Esophagus squamous epithelium (tissue), 5 donors: ENCODE data around the gene RRBP1. TPM values are rescaled to one million over a fixed set of nuclear protein-coding genes. Genes with fewer than 3 reads are reported as not detected.
A peak's percentile ranks its signal among the peaks of the same experiment; 100 is the strongest.

Experiments used
- DNase-seq: peaks from one replicate; lab custom pipeline; 2025; lab: John Stamatoyannopoulos, UW
- H3K27ac ChIP-seq, 4 donors: fragments of 200-600 bp; sonication (generic); one replicate each; pipeline ENCODE4 v1.5.1; 2016 to 2019; ENCODE audit warnings: mild to moderate bottlenecking in 1 of 4
- H3K27me3 ChIP-seq, 4 donors: fragments of 200-600 bp; sonication (generic); 1 replicate in 3 of 4; 2 replicates in 1 of 4; pipeline versions ENCODE4 v1.5.1 to v1.6.0; 2017 to 2021; ENCODE audit warnings: antibody characterized with exemption in 1 of 4
- H3K36me3 ChIP-seq, 3 donors: fragments of 200-600 bp; sonication (generic); one replicate each; pipeline ENCODE4 v1.5.1; 2016 to 2019
- H3K4me1 ChIP-seq, 3 donors: fragments of 200-600 bp; sonication (generic); one replicate each; pipeline ENCODE4 v1.5.1; 2017 to 2019
- H3K4me3 ChIP-seq, 4 donors: fragments of 200-600 bp; sonication (generic); 1 replicate in 3 of 4; 2 replicates in 1 of 4; pipeline ENCODE4 v1.5.1; 2016 to 2019; ENCODE audit warnings: mild to moderate bottlenecking in 2 of 4, moderate library complexity in 1 of 4
- H3K9me3 ChIP-seq, 3 donors: fragments of 200-600 bp; sonication (generic); one replicate each; pipeline ENCODE4 v1.5.1; 2016 to 2019
- CTCF ChIP-seq, 6 experiments: fragments of 450-650 bp in 4 of 6; fragments of 200-600 bp in 2 of 6; sonication (generic) in 2 of 6; IDR thresholded peaks; one replicate each; pipeline ENCODE4 v1.5.1; 2016 to 2019; ENCODE audit warnings: antibody characterized with exemption in 6 of 6, mild to moderate bottlenecking in 4 of 6, moderate library complexity in 4 of 6
- POLR2A ChIP-seq, 4 donors: fragments of 450-650 bp; IDR thresholded peaks; one replicate each; pipeline ENCODE4 v1.6.1; 2017; ENCODE audit warnings: antibody characterized with exemption in 4 of 4, mild to moderate bottlenecking in 4 of 4, moderate library complexity in 3 of 4
- WGBS, 2 donors: methylation state at CpG; one replicate each; pipeline ENCODE4 v1.1.5; 2018; 5-methylcytosine and 5-hydroxymethylcytosine counted together
- intact Hi-C: fragments of 100-400 bp; cut with DNase I; formaldehyde crosslinking; loops from one replicate; pipeline ENCODE4 v1.15.0; 2022
- total RNA-seq, 4 donors: library from RNA; depleted of rRNA; stranded (reverse); fragments of >200 nt; gene quantifications; one replicate each; pipeline ENCODE4 v1.1.0, GENCODE V29; 2016
- donor health status: DM: yes; HTN: yes; CAD: no.

The RRBP1 gene
- total RNA-seq, 4 donors from 2014 or later: 61.4 to 128 (median 72.7) TPM

- no peaks in the 10 kb centered on the region for H3K9me3 ChIP-seq
- H3K36me3 ChIP-seq: peaks cover 8 to 93% (median 10%) of the 10 kb centered on the region in 3 donors
- TF ChIP-seq POLR2A (IDR thresholded peaks at IDR 0.05): no peak
- no peak for TF ChIP-seq CTCF (IDR thresholded peaks at IDR 0.05)
- 51 to 55% methylated on average over 5 of the region's 5 CpGs for WGBS, 2 donors
- intact Hi-C loops: no loop called here
- no peaks in the 10 kb centered on the region for H3K27me3 ChIP-seq
- H3K27ac ChIP-seq: peak overlapping the region in 3 of 4 donors; percentile 29 to 56 (median 53)
- no peak overlapping the region for H3K4me3 ChIP-seq
- H3K4me1 ChIP-seq: peaks cover 16 to 79% (median 24%) of the 10 kb centered on the region in 3 donors
- DNase-seq: no peak
Measured at GRCh38 chr20:17605131-17605660, 76.8 kb downstream of the RRBP1 start.

GRCh38 chr20:17602493-17602892, 79.5 kb downstream of the RRBP1 start:
- H3K27ac ChIP-seq: peak overlapping the region in 2 of 4 donors; percentile 32 to 35
- intact Hi-C loops: no loop called here
- peaks cover 8 to 75% (median 8%) of the 10 kb centered on the region in 3 donors for H3K36me3 ChIP-seq
- no peak overlapping the region for H3K4me3 ChIP-seq
- no peak for DNase-seq
- peaks cover 11 to 82% (median 16%) of the 10 kb centered on the region in 3 donors for H3K4me1 ChIP-seq
- 87 to 88% methylated on average over 3 to 4 of the region's 4 CpGs for WGBS, 2 donors
- TF ChIP-seq POLR2A (IDR thresholded peaks at IDR 0.05) (no peak), CTCF (IDR thresholded peaks at IDR 0.05) (no peak)
- H3K27me3 ChIP-seq: no peaks in the 10 kb centered on the region
- H3K9me3 ChIP-seq: no peaks in the 10 kb centered on the region

GRCh38 chr20:17601957-17602356, 80.1 kb downstream of the RRBP1 start:
- Histone ChIP-seq H3K9me3 (no peaks in the 10 kb centered on the region), H3K36me3 (peaks cover 6 to 69% (median 8%) of the 10 kb centered on the region in 3 donors), H3K27ac (peak overlapping the region in 2 of 4 donors; percentile 6 to 35), H3K27me3 (no peaks in the 10 kb centered on the region), H3K4me3 (no peak overlapping the region), H3K4me1 (peaks cover 11 to 86% (median 18%) of the 10 kb centered on the region in 3 donors)
- intact Hi-C loops: no loop called here
- TF ChIP-seq POLR2A (IDR thresholded peaks at IDR 0.05): no peak
- TF ChIP-seq CTCF (IDR thresholded peaks at IDR 0.05): no peak
- 58 to 60% methylated on average over 4 of the region's 4 CpGs for WGBS, 2 donors
- no peak for DNase-seq

- no peak for DNase-seq
- no peak overlapping the region for H3K27ac ChIP-seq
- peaks cover 4 to 91% (median 37%) of the 10 kb centered on the region in 3 donors for H3K4me1 ChIP-seq
- H3K27me3 ChIP-seq: no peaks in the 10 kb centered on the region
- TF ChIP-seq CTCF (IDR thresholded peaks at IDR 0.05): no peak
- TF ChIP-seq POLR2A (IDR thresholded peaks at IDR 0.05): no peak
- no peak overlapping the region for H3K4me3 ChIP-seq
- peaks cover 0 to 33% (median 5%) of the 10 kb centered on the region in 3 donors for H3K36me3 ChIP-seq
- H3K9me3 ChIP-seq: no peaks in the 10 kb centered on the region
- intact Hi-C loops: no loop called here
- 71 to 75% methylated on average over 1 of the region's 1 CpG for WGBS, 2 donors
Measured at GRCh38 chr20:17598013-17598550, 84.0 kb downstream of the RRBP1 start.

GRCh38 chr20:17595856-17596255, 86.2 kb downstream of the RRBP1 start:
- no peak for DNase-seq
- Histone ChIP-seq H3K27ac (peak overlapping the region in 2 of 4 donors; percentile 74 to 79), H3K4me1 (peaks cover 4 to 90% (median 35%) of the 10 kb centered on the region in 3 donors), H3K9me3 (no peaks in the 10 kb centered on the region), H3K36me3 (peaks cover 0 to 21% (median 0%) of the 10 kb centered on the region in 3 donors), H3K27me3 (no peaks in the 10 kb centered on the region), H3K4me3 (no peak overlapping the region)
- WGBS, 2 donors: 70 to 90% methylated on average over 2 of the region's 2 CpGs
- intact Hi-C loops: no loop called here
- TF ChIP-seq CTCF (IDR thresholded peaks at IDR 0.05): no peak
